ENCODE results near the gene SCRT2.
"Not testable (repeated sequence)": the region's sequence is repeated elsewhere in the genome, so short reads cannot be mapped to it uniquely, and the experiment has no call there.

Gene SCRT2

DNA sequence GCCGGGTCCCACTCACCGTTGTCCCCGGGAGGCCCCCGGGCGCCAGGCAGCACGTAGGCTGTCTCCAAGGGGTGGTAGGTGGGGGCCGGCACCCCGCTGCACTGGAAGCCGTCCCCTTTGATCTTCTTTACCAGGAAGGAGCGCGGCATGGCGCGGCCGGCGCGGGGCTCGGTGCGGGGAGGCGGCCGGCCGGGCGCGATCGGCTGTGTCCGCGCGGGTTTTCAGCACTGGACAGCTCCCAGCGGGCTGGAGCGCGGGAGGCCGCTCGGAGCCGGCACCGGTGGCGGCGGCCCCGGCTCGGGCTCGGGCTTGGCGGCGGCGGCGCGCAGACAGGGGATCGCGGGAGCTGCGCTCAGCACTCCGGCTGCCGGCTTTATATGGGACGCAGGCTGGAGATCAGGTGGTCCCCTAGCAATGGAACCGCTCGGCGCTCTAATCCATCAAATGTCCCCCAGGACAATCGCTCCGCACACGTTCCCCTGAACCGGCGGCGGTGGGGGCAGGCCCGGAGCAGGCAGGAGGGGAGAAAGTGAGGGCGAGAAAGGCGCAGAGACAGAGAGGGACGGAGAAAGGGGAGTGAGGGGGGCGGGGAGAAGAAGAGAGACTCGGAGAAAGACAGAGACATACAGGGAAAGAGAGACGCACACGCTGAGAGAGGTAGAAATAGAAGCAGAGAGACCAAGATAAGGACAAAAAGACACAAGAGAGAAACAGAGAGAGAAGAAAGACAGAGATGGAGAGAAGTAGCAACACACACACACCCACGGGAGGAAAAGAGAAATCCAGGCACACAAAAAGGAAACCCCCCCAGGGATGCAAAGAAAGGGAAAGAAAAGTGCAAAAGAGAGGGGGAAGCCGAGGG lies at the start of gene SCRT2:
Gene SCRT2 (minus strand): TSS at position 350 of the 862 bp plus-strand sequence. CDS start 201 bp downstream, at position 149.
- no peak within 1 kb of the TSS for H3K4me3 ChIP-seq (replicated peaks in 1 of 2; ENCODE audit: low read depth in 2 of 2, low read length in 2 of 2)
- peak; percentile 53 to 80 for DNase-seq (ENCODE audit: low read depth in 2 of 2)
- TF ChIP-seq, protein P1, sequence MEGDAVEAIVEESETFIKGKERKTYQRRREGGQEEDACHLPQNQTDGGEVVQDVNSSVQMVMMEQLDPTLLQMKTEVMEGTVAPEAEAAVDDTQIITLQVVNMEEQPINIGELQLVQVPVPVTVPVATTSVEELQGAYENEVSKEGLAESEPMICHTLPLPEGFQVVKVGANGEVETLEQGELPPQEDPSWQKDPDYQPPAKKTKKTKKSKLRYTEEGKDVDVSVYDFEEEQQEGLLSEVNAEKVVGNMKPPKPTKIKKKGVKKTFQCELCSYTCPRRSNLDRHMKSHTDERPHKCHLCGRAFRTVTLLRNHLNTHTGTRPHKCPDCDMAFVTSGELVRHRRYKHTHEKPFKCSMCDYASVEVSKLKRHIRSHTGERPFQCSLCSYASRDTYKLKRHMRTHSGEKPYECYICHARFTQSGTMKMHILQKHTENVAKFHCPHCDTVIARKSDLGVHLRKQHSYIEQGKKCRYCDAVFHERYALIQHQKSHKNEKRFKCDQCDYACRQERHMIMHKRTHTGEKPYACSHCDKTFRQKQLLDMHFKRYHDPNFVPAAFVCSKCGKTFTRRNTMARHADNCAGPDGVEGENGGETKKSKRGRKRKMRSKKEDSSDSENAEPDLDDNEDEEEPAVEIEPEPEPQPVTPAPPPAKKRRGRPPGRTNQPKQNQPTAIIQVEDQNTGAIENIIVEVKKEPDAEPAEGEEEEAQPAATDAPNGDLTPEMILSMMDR (IDR thresholded peaks at IDR 0.05; ENCODE audit: low read depth, low read length), result no peak

- not testable (repeated sequence) for DNase-seq (ENCODE audit: low read depth in 2 of 2); H3K4me3 ChIP-seq (replicated peaks in 1 of 2; ENCODE audit: low read depth in 2 of 2, low read length in 2 of 2)
Observed at GRCh38 chr20:724797-725196, 49.2 kb upstream of the SCRT2 start.

GRCh38 chr20:723756-724155 lies 48.2 kb upstream of the SCRT2 start:
- DNase-seq (ENCODE audit: low read depth in 2 of 2), result no peak
- H3K4me3 ChIP-seq (replicated peaks in 1 of 2; ENCODE audit: low read depth in 2 of 2, low read length in 2 of 2), result no peak overlapping the region
- TF ChIP-seq, protein P1 (IDR thresholded peaks at IDR 0.05; ENCODE audit: low read depth, low read length), result no peak

- TF ChIP-seq, protein P1 (IDR thresholded peaks at IDR 0.05; ENCODE audit: low read depth, low read length), result no peak
- DNase-seq (ENCODE audit: low read depth in 2 of 2), result no peak
- no peak overlapping the region for H3K4me3 ChIP-seq (replicated peaks in 1 of 2; ENCODE audit: low read depth in 2 of 2, low read length in 2 of 2)
Observed at GRCh38 chr20:722822-723644, 47.4 kb upstream of the SCRT2 start.

- TF ChIP-seq, protein P1 (IDR thresholded peaks at IDR 0.05; ENCODE audit: low read depth, low read length), result no peak
- DNase-seq (ENCODE audit: low read depth in 2 of 2), result no peak
- H3K4me3 ChIP-seq (replicated peaks in 1 of 2; ENCODE audit: low read depth in 2 of 2, low read length in 2 of 2), result no peak overlapping the region
Observed at GRCh38 chr20:721876-722275, 46.3 kb upstream of the SCRT2 start.

DNA sequence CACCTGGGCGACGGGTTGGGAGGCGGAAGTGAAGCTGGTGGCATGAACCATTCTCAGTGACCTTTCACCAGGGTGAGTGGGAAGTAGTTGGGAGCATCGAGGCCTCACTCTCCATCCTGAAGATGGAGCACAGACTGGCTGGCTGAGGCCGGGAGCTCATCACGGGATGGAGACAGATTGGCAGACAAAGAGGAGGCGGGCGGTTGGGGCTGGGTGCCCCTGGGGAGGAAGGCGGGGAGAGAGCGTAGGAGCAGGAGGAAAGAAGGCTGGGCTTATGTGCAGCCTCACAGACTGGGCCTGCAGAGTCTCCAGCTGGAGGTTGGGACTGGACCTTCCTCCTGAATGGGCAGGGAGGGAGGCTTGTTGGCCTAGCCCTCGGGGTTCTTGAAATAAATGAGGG lies 44.2 kb upstream of the SCRT2 start:
- no peak overlapping the region for H3K4me3 ChIP-seq (replicated peaks in 1 of 2; ENCODE audit: low read depth in 2 of 2, low read length in 2 of 2)
- TF ChIP-seq, protein P1 (IDR thresholded peaks at IDR 0.05; ENCODE audit: low read depth, low read length), result no peak
- DNase-seq (ENCODE audit: low read depth in 2 of 2), result no peak

GRCh38 chr20:719068-719467 lies 43.5 kb upstream of the SCRT2 start:
- H3K4me3 ChIP-seq (replicated peaks in 1 of 2; ENCODE audit: low read depth in 2 of 2, low read length in 2 of 2), result no peak overlapping the region
- DNase-seq (ENCODE audit: low read depth in 2 of 2), result no peak
- TF ChIP-seq, protein P1 (IDR thresholded peaks at IDR 0.05; ENCODE audit: low read depth, low read length), result no peak
